ENCODE results near the gene SOWAHA.

SOWAHA gene

DNA sequence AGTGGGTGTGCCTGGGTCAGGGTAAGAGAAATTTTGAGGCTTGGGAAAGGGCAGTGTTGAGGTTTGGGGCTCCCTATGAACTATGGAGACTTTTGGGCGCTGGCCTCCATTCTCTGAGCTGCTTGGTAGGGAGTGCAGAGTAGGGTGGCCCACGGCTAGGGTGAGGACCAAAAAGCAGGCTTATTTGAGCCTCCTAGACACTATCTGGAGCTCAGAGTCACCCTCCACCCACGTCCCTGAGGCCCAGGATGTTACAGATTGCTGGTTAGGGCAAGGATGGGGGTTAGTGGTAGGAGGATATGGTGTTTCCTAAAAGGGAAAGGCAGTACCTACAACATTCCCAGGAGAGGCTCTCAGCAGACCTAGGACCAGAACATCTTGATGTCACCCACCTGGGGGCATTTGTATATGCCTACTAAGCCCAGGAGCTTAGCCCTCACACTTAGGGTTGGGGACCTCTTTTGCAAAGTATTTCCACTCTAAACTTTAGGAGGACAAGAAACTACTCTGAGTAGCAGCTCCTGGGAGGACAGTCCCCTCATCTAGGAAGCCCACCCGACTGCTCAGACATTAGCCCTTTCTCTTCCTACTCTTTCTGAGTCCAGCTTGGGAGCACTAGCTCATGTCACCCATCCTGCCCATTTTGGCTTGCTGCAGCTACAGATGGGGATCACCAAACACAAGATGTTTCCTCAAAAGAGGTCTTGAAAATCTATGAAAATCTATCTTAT lies 15.0 kb downstream of the SOWAHA start:
- no peak for DNase-seq (ENCODE audit: low spot score)

DNA sequence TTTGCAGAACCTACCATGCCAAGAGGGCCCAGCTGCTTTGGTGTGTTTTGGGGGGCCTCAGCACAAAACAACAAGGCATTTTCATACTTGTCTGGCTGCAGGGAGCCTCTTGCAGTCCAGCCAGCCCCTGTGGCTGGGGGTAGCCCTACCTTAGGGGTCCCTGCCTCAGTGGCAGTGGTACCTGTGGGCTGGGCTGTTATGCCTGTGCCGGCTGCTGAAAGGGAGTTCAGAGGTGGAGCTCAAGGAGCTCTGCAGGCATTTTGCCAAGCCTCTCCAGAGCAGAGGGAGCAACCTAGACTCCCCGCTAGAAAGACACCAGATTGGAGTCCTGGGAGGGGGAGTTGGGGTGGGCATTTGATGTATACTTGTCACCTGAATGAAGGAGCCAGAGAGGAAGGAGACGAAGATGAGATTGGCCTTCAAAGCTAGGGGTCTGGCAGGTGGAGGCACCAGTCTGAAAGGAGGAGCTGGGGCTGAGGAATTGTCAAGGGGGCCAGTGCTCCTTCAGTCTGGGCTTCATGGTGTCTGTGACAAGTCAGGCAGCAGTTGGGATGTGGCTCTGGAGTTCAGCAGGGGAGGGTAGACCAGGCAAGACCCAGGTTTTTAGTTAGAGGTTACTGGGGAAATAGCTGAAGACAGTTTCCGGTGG lies 15.9 kb downstream of the SOWAHA start:
- no peak for DNase-seq (ENCODE audit: low spot score)

DNA sequence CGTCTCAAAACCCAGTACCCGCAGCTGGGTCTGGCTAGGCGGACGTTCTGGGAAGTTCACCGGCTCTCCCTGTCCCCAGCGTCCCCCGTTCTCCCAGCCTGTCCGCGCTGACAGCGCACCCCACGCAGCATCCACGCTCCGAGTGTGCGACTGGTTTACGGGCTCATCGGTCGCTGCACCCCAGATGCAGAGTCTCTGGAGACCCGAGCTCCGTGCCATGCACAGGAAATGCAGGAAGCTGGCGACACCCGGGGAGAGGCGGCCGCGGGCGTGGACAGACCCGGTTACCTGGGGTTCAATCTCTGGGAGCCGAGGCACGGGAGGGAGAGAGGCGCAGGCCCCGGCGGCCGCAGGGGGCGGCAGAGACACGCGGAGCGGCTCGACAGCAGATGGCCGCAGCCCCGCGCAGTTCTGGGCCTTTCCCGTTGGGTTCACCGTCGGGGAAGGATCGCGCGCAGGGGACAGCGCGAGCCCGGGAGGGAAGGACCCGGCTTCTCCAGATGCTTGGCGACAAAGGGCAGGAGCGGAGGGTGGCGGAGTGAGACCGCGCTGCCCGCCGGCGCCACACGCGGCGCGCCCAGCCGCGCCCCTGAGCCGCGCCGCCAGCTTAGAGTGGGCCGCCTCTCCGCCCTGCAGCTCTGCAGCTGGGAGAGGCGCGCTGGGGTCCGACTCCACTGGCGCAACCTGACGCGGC lies 16.8 kb downstream of the SOWAHA start:
- DNase-seq (ENCODE audit: low spot score): peak; percentile 59

DNA sequence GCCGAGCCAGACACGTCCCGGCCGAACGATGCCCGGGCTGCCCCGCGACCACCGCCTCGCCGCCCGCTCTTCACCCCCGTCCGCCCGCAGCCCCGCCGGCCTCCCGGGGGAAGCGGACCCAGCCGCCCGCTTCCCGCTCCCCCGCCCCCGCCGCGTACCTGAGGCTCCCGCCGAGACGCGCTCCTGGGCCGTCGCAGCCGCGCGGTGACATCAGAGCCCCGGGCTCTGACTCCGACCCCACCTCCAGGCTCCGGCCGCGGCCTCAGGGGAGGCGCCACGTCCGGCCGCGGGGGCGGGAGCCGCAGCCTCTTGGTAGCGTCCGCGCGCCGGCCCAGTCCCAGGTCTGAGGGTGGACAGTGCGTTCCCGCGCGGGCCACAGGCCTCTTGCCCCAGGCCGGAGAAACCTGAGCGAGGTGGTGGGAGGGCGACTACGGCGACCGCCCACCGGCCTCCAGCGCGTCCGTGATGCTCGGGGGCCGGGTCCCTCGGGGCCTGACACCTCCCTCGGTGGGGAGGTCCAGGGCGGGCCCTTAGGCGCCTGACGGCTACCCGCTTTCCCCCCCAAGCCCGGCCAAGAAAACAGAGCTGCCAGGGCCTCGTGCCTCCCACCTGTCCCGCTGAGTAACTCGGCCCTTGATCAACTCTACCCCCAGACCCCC lies 17.5 kb downstream of the SOWAHA start, which contains the start of gene SHROOM1:
Gene SHROOM1, minus strand, starts transcription at position 212 of the 659 bp plus-strand sequence. CDS start 4,507 bp downstream, outside the sequence.
- no peak for DNase-seq (ENCODE audit: low spot score)

DNA sequence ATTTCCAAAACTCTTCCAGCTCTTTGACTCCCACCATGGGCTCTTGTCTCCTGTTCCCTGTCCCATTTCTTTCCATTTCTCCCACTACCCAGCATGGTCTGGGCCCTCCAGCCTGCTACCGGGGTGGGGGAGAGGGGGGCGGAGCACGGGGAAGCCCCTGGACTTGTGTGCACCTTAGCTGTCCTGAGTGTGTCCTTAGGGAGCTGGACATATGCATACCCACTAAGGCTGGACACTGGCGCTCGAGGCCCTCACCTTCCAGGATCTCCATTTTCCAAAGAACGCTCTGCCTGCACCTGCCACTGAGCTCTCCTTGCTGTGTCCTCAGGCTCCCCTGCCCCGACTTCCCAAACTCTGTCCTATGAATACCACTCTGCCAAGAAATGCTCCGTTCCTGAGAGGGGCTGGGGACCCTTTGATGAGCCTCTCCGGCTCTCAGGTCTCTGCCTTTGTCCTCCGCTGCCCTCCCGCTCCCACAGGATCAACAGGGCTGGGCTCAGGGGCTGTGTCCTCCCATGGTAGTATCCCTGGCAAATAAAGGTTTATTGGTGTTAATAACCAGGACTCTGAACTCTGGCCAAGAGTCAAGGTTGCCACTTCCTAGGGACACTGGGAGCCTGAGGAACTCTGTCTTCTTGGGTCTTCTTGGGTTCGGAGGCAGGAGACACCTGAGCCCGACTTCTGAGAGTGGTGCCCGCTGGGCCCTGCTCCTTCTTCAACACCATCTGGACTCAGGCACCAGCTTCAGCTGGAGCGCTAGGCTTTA lies 18.2 kb downstream of the SOWAHA start:
- DNase-seq (ENCODE audit: low spot score): no peak

DNA sequence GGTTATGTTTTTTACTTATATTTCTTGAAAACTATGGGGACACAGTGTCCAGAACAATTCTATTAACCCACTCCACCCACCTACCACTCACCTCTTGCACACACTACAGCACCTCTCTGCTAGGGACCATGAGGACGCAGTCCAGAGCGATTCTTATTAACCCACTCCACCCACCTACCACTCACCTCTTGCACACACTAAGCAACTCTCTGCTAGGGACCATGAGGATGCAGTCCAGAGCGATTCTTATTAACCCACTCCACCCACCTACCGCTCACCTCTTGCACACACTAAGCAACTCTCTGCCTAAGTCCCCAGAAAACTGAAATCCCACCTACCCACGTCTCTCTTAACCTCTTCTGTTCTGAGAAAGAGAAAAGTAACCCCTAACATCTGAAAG lies 19.5 kb downstream of the SOWAHA start:
- DNase-seq (ENCODE audit: low spot score): no peak

DNA sequence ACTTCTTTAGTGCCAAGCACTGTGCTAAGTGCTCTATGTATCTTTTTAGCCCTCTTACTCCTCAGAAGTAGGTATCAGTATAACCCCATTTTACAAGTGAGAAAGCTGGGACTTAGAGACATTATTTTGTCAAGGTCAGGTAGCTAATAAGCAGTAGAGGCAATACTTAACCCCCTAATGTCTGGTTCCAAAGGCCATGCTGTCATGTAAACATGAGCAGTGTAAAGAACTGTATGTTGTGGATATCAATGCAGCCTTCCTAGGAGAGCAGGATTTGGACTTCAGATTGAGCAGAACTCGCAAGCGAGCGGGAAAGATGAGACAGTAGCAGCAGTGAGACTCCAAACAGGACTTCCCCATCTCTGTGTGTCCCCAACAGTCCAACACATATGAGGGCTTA lies 21.0 kb downstream of the SOWAHA start:
- no peak for DNase-seq (ENCODE audit: low spot score)

DNA sequence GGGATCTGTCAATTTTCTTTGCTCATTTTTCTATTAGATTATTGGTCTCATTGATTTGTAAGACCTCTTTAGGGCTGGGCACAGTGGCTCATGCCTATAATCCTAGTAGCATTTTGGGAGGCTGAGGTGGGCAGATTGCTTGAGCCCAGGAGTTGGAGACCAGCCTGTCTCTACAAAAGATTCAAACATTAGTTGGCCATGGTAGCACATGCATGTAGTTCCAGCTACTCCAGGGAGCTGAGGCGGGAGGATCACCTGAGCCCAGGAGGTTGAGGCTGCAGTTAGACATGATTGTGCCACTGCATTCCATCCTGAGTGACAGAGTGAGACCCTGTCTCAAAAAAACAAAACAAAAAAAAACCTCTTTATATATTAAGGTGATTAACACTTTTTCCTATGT lies 23.8 kb downstream of the SOWAHA start:
- no peak for DNase-seq (ENCODE audit: low spot score)

DNA sequence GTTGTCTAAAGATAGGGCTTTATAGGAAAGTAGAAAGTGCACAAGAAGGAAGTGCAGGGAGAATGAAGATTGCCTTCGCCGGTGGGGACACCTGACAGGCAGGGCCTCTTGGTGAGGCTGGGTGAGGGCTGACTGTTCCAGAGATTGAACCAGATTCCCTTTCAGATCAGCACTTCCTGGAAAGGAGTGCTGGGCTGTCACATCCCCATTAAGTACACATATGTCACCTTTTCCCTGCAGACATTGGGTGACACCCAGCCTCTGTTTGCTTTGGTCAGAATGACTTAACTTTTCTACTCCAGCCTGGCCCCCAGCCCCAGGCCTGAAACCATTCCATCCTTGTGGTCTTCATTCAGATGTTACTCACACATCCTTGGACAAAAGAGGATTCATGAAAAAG lies 24.8 kb downstream of the SOWAHA start:
- DNase-seq (ENCODE audit: low spot score): no peak

DNA sequence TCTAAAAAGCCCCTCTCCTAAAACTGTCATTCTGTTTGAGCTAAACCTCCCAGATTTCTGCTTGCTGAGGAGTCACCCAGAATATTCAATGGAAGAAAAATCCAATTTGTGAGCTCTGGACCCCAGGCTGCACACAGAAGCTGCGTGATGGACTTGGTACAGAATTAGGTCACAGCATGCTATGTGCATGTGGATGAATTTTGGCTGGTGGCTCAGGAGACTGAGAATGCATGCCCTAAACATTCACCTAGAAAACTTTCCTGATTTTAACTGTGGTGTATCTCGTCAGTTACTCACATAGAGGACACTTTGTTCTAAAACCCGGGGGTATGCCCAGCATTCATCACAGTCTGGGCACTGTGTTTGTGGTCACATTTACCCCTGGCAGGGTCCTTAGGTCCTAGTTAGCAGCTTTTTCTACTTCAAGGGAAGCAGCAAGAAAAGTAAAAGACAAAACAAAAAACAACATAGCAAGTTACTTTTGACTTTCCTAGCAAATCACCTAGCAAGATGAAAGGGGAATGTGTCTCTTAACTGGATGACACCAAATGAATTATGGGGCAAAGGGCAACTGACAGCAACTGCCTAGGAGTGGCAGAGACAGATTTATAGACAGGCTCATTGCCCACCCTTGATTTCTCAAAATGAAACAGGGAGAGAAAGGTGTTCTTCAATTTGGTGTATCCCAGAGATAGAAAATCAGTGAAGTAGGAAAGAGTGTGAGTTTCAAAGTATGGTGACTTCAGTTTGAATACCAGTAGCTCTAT lies 25.6 kb downstream of the SOWAHA start:
- no peak for DNase-seq (ENCODE audit: low spot score)

DNA sequence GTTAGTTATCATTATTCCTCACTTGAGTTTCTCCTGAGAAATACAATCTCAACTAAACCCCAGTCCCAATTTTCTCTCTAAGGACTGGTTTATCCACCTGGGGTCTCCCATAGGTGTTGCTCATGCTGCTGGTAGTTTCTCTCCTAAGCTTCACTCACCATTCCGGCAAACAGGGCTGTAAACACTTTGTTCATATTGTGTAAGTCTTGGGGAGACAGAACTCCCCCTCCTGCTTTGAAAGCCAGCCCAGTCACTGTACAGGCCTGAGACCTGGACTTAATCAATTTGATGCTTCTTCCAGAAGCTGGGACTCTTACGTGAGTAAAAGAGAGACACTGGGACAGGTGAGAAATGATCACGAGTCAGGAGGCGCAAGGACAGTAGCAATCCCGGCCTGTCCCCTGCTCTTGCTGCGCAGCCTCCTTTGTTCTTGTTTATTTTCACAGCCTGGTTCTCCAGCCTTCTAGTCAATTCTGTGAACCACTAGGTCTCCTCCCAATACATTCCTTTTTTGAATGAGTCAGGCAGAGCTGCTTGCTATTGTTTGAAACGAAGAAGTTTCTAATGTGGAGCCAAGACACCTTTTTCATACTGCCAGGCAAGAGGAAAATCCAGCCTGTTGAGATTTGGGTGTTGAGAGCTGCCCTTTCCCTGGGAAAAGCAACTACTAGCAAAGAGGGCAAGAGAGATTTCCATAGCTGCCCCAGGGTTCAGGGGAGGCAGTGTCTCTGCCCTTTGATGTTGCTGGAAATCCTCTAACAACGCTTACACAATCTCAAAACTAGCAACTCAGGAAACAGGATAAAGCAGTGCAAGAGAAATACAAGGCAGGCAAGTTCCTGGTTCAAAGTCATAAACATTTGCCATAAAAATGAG lies 26.6 kb downstream of the SOWAHA start:
- DNase-seq (ENCODE audit: low spot score): no peak

DNA sequence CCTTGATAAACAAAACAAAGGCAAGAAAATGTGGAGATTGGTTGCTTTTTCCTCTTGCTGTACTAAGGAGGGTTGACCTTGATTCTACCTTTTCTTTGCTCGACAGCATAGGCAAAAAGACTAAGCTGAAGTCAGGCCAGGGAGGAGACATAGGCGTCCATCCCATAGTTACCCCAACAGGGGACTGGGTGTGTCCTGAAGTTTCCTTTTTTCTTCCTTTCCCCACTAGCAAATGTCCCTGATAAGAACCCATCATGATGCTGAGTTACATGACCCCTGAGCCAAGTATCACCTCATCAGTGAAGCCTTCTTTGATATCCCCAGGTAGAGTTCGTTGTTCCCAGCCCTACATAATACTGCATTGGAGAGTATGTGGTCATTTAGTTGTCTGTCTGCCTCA lies 27.2 kb downstream of the SOWAHA start:
- no peak for DNase-seq (ENCODE audit: low spot score)

DNA sequence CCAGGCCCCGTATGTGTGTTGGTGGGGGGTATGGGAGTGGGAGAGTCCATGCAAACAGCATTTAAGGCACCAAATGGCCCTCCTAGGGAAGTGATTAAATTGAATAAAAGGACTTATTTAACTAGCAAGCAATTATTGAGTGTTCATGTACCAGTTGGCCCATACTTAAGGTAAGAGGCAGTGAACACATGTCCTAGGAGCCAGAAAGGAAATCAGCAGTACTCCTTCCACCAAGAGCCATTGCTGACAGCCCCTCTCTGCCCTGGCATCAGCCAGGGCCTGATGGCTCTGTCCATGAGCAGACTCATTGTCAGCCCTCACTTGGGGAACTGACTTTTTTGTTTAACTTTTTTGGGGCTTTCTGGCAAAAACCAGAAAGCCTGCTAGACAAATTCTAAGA lies 27.8 kb downstream of the SOWAHA start:
- no peak for DNase-seq (ENCODE audit: low spot score)

DNA sequence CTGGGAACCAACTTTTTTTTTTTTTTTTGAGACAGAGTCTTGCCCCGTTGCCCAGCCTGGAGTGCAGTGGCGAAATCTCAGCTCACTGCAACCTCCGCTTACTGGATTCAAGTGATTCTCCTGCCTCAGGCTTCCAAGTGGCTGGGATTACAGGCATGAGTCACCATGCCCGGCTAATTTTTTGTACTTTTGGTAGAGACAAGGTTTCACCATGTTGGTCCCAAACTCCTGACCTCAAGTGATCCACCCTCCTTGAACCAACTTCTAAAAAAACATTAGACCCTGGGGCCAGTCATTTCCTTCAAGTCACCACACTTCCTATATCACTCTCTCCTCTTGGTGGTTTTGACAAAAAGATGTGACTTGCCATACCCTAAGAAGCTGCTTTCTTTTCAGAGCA lies 28.2 kb downstream of the SOWAHA start:
- no peak for DNase-seq (ENCODE audit: low spot score)

DNA sequence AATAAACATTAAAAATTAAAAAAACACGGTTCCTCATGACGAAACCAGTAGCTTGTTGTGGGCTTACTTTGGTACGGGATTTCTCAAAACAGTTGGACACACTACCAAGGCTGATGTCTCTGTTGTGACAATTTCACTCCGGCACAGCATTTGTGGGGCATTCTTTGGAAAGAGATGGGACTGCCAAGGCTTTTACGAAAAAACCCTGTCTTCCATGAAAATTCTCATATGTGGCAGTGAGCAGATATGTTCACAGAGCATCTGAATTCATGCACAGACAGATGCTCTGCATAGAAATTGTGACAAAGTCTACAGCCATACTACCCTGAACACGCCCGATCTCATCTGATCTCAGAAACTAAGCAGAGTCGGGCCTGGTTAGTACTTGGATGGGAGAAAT lies 35.2 kb downstream of the SOWAHA start:
- DNase-seq (ENCODE audit: low spot score): no peak

DNA sequence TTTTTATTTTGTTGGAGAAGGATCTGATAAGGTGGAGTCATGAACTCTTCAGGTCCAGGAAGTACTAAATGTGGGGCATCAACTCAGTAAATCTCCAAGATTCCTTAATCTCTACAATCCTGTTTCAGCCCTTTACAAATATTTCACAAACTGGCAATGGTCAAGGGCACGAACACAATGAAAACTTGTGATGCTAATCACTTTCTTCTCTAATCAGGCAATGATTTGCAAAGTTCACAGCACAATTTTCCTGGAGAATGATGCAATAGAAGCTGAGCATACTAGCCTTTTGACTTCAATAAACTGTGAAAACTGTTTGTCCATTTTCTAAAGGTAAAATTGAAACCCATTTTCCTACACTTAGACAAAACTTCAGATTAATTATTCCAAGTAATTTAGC lies 36.2 kb downstream of the SOWAHA start:
- no peak for DNase-seq (ENCODE audit: low spot score)

DNA sequence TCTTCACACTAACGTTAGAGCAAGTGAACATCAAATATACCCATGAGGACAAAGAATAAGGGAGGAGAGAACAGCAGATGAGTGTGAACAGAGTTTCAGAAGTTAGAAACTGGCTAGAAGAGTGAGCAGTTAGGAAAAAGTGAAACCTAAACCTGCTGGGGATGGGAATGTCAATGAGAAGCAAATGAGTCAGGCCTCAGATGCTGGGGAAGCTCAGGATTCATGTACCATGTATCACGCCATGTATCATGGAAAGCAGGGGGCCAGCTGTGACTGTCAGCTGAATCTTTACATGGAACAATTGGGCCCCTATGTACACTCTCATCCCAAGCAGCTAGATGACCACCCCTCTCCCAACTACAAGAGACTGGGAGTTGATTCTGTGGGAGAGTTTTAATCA lies 37.0 kb downstream of the SOWAHA start:
- no peak for DNase-seq (ENCODE audit: low spot score)

DNA sequence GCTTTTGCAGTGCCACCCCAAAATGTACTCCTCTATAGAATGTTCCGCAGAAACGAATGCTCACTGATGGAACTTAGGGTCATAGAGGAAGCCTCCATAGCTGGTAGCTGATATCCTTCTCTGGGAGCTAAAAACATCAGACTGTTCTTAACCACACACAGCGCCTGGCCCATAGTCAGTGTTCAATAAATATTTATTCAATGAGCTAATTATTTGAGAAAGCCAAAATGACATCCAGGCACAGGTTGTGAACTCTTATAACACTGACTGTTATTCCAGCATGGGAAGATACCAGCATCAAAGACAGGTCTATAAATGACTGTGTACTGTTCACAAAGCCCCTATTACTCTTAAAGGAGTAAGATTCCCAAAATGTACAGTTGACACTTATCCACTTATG lies 40.2 kb downstream of the SOWAHA start:
- no peak for DNase-seq (ENCODE audit: low spot score)

DNA sequence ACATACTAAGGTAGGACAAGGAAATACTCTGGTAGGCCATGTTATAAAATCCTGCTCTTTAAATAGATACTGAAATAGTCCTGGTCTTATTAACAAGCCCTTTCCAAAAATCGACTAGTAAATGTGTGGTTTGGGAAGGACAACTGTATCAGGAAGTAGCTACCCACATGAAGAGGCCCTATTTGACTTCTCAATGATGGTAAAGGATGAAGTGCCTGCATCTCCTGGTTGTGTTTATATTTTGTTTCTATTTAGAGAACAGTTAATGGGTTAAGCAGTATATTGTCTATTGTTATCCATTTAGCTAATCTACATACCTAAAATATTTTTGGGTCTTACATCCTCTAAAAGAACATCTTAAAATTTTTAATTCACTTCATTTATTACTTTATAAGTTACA lies 40.7 kb downstream of the SOWAHA start:
- no peak for DNase-seq (ENCODE audit: low spot score)

DNA sequence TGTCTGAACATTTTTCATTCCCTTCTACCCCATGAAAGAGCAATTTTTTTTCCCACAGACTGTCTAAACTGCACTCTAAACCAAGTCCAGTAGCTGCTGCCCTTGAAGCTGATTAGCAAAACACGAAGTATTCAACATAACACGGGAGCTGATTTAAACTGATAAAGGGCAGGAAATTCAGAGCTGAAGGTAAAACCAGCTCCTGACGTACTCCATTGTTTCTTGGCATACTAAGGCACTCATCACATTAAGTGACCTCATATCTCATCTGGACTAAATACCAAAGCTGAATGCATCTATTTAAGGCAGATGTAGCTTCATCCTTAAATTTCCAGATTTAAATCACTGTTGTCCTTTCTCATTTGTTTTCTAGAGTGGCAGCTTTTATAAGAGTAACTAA lies 41.2 kb downstream of the SOWAHA start:
- DNase-seq (ENCODE audit: low spot score): no peak

All from hematopoietic multipotent progenitor cell treated with erythropoietin and hydrocortisone succinate and interleukin-3 and kit ligand, for 17 days (in vitro differentiated cells).